HG02759 (cell line): Measurements from ENCODE around the gene CD27.
A peak's percentile ranks its signal among the peaks of the same experiment; 100 is the strongest.

Source experiments
- ATAC-seq: cut with Tn5 transposase; IDR thresholded peaks from one replicate; pipeline ENCODE4 v1.9.1; 2021; ENCODE audit warnings: mild to moderate bottlenecking, moderate library complexity; ENCODE audit not compliant: unreplicated experiment

CD27 gene

DNA sequence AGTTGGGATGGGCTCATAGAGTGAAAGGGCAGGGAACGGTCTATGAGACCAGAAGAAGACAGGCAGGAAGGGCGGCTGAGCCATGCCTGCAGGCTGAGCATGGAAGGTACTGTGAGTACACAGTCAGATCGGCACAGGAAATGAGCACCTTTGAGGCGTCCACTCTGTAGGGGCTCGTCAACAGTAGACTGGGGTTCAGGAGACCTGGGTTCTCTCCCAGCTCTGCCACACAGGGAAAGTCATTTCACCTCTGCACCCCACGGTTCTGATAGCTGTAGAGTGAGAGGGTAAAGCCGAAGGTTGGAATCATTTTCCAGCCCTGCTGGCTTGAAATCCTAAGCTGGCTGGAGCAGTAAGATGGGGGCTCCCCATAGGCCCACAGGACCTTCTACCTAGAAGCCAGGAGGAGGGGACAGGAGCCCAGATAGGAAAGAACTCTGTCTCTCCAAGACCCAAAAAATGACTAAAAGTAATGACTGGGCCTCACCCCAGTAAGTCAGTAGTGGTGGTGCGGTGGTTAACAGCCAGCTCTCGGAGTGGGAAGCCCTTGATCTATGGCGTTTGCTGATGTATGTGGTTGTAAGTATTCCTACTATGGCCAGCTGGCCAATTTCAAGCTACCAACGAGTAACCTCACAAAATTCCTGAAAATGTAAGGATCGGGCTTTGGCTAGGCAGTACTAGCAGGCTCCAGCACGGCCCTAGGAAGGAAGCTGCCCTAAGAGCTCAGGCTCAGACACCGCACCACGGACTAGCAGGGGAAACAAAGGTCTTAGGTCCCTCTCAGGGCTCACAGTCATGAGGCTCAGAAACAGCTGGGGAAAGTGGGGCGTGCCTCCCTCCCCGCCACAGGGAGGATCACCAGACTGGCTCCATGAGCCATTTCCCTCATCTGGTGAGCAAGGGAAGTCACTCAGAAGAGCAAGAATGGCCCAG, 10.3 kb upstream of the CD27 start:
- no peak for ATAC-seq

DNA sequence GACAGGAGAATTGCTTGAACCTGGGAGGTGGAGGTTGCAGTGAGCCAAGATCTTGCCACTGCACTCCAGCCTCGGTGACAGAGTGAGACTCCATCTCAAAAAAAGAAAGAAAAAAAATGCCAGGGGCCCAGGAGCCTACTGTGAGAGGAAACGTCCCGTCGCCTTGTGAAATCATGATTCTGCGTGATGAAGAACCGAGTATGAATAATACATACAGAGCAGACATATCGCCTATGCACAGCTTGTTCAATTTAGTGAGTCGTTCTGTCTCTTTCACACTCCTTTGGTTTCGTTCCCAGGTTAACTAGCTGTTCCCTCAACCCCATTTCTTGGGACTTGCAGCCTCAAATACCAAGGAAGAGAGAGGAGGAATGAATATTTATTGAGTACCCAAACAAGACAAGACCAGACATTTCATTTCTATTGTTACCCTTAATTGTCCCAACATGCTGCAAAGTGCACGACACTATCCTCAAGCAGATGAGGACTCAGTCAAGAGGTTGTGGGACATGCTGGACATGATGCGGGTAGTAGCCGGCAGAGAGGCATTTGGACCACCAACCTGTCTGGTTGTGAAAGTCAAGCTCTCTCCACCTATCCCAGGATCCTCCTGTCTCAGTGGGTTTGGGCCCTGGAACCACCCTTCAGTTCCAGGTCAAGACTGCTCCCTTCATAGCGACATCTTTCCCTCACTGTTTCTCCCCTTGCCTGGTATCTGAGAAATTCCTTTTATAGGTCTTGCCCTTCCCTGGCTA, 8.6 kb upstream of the CD27 start:
- no peak for ATAC-seq

- no peak for ATAC-seq
Observed at GRCh38 chr12:6437586-6437985, 7.2 kb upstream of the CD27 start.

- no peak for ATAC-seq
Observed at GRCh38 chr12:6438345-6438744, 6.4 kb upstream of the CD27 start.

- no peak for ATAC-seq
Observed at GRCh38 chr12:6440391-6440790, 4.4 kb upstream of the CD27 start.

DNA sequence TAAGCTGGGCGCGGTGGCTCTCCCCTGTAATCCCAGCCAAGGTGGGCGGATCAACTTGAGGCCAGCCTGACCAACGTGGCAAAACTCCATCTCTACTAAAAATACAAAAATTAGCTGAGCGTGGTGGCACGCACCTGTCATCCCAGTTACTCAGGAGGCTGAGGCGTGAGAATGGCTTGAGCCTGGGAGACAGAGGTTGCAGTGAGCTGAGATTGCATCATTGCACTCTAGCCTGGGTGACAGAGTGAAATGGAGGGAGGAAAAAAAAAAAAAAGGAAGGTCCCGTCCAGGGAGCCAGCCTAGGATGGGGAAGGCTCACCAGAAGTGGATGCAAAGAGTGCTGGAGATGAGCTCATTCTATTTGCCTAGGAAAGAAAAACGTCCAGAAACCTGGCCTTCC, 1.9 kb upstream of the CD27 start:
- ATAC-seq = no peak

GRCh38 chr12:6443361-6443983, 1.3 kb upstream of the CD27 start:
- peak; percentile 37 for ATAC-seq

GRCh38 chr12:6444031-6444430, 724 bp upstream of the CD27 start:
- no peak for ATAC-seq

DNA sequence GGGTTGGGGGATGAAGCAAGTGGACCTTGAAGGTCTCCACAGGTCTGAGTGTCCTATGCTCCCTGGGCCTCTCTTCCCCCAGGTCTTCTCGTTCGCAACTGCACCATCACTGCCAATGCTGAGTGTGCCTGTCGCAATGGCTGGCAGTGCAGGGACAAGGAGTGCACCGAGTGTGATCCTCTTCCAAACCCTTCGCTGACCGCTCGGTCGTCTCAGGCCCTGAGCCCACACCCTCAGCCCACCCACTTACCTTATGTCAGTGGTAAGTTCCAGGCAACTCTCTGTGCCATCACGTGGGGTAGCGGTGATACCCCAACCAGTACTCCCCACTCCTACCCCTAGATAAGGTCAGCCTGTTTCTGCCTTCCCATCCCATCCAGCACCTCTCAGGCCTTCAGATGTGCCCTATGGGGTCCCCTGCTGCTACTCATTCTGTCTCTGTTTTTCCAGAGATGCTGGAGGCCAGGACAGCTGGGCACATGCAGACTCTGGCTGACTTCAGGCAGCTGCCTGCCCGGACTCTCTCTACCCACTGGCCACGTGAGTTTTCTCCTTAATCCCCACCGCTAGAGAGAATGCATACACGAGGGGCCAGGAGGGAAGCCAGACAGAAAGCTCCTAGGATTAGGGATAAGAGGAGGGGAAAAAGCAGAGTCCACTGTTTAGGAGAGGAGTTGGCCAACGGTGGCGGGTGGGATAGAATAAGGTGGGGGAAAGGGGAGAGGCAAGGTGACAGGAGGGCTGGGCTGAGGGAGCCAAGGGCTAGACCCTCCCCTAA, 5.5 kb downstream of the CD27 start:
- no peak for ATAC-seq

- no peak for ATAC-seq
Observed at GRCh38 chr12:6450869-6451347, 6.2 kb downstream of the CD27 start.

- ATAC-seq = peak; percentile 67
Observed at GRCh38 chr12:6451348-6452244, 6.8 kb downstream of the CD27 start, which contains the start of gene TAPBPL. Gene TAPBPL, plus strand, starts transcription at chr12:6452042. Its CDS starts 207 bp downstream, at chr12:6452249.

DNA sequence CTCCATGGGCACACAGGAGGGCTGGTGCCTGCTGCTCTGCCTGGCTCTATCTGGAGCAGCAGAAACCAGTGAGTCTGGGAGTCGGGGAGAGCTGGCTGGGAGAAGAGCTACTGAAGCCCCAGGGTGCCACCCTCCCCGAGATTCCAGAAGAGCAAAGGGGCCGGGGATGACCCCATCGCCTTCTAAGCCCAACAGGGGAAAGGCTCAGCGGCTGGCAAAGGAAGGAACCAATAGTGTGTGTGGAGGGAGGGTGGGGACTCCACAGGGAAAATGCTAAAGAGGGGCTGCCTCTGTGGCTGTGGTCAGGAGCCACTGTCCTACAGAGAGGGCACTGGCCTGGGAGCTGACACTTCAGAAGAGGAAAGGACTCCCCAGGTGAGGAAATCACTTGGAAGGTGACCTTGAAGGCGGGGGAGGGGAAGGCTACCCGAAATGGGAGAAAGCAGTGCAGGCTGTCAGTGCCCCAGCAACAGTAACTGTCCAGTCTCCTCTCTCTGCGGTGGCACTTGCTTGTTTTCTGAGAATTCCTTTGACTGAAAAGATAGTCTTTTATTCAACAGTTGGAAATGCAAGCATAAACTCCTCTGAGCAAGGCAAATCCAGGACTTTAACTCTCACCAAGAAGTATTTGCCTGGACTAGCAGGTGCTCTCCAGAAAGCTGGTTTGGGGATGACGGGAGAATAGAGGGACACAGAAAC, 7.6 kb downstream of the CD27 start:
- peak; percentile 16 for ATAC-seq

DNA sequence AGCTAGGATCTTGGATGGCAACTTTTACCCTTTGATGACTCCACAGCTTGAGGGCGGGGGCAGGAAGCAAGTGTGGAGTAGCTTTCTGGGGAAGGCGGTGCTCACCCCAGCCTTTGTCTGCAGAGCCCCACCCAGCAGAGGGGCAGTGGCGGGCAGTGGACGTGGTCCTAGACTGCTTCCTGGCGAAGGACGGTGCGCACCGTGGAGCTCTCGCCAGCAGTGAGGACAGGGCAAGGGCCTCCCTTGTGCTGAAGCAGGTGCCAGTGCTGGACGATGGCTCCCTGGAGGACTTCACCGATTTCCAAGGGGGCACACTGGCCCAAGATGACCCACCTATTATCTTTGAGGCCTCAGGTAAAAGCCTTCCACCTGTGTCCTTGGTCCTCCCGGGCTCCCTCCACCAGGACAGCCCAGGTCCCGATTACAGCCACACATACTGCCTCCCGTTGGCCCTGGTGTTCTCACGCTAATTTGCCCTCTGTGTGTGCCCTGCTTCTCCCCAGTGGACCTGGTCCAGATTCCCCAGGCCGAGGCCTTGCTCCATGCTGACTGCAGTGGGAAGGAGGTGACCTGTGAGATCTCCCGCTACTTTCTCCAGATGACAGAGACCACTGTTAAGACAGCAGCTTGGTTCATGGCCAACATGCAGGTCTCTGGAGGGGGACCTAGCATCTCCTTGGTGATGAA, 8.3 kb downstream of the CD27 start:
- ATAC-seq = no peak

GRCh38 chr12:6457220-6457945, 12.6 kb downstream of the CD27 start:
- no peak for ATAC-seq

DNA sequence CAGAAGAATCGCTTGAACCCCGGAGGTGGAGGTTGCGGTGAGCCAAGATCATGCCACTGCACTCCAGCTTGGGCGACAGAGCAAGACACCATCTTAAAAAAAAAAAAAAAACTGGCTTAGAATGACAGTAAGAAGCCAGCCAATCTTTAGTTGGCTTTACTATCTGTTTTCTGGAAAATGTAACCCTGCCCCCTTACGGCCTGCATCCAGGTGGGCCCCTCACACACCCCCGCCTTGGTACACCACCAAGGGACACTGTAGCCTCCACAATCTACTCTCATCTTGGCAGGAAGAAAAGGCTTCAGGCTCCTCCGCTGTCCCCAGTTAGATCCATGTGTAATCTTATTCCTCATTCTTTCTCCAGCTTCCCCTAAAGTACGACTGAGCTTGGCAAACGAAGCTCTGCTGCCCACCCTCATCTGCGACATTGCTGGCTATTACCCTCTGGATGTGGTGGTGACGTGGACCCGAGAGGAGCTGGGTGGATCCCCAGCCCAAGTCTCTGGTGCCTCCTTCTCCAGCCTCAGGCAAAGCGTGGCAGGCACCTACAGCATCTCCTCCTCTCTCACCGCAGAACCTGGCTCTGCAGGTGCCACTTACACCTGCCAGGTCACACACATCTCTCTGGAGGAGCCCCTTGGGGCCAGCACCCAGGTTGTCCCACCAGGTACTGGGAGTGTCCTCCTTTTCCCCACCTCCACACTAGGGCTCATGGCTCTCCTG, 13.7 kb downstream of the CD27 start:
- ATAC-seq = no peak

DNA sequence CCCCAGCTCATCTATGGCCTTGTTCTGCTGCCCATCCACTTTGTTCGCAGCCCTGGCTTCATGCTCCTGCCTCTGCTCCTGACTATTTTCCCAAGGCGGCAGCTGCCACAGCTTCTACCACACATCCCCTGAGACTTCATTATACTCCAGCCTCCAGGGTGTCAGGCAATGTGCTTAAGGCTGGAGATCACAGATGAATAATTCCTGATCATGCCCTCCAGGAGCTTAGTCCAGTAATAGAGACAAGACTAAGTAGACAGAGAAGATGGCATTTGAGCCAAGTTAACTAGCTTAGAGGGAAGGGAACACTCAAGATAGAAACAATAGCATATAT, 14.2 kb downstream of the CD27 start:
- ATAC-seq = no peak

GRCh38 chr12:6460751-6461371, 16.1 kb downstream of the CD27 start:
- no peak for ATAC-seq
